NCI-H2171 (cell line): Measurements from ENCODE around the gene CAVIN1.
"Not testable (repeated sequence)": the region's sequence is repeated elsewhere in the genome, so short reads cannot be mapped to it uniquely, and the experiment has no call there.

Source experiments
- DNase-seq: peaks from one replicate; lab custom pipeline; 2025; lab: John Stamatoyannopoulos, UW

The CAVIN1 gene

DNA sequence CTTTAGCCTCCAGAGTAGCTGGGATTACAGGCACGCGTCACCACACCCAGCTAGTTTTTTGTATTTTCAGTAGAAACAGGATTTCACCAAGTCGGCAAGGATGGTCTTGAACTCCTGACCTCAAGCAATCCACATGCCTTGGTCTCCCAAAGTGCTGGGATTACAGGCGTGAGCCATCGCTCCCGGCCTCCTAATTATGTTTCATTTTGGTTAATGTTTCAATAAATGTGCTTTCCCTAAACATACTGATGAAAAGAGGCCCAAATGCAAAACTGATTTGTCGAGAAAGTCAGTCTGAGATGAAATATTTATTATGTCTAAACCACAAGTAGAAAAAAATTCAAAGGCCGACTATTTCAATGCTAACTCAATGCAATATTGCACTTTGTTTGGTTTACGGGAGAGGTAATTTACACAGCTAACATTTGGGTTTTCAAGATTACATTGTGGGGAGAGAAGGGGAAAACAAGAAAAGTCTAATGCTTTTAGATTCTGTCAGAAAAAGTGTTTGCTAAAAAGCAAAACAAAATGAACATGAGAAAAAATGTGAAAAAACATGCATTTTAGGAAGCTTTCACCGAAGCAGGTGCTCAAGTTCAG is 44.6 kb downstream of the CAVIN1 start:
- DNase-seq: no peak

DNA sequence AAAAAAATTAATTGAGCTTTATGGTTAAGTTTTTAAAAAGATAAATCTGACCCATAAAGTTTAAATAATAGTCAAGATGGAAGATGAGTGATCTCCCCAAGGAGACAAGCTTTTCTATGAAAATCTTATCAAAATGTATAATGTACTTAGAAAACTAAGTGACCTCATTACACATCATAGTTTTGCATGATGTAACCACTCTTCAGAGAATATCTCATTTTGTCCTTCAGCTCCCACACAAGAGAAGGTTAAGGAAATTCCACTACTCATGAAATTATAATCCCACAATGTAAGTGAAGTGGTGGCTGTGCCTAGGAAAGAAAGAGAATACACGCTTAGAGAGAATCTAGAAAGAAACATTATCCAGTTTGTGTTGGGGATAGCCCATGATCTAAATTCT is 49.2 kb downstream of the CAVIN1 start:
- no peak for DNase-seq

DNA sequence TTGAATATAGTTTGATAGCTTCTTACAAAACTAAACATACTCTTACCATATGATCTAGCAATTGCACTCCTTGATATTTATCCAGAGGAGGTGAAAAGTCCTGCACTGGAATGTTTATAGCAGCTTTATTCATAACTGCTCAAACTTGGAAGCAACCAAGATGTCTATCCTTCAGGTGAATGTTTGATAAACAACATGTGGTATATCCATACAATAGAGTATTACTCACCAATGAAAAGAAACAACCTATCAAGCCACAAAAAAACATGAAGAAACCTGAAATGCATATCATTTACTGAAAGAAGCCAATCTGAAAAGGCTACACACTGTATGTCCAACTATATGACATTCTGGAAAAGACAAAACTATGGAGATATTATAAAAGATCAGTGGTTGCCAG is 50.9 kb downstream of the CAVIN1 start:
- no peak for DNase-seq

DNA sequence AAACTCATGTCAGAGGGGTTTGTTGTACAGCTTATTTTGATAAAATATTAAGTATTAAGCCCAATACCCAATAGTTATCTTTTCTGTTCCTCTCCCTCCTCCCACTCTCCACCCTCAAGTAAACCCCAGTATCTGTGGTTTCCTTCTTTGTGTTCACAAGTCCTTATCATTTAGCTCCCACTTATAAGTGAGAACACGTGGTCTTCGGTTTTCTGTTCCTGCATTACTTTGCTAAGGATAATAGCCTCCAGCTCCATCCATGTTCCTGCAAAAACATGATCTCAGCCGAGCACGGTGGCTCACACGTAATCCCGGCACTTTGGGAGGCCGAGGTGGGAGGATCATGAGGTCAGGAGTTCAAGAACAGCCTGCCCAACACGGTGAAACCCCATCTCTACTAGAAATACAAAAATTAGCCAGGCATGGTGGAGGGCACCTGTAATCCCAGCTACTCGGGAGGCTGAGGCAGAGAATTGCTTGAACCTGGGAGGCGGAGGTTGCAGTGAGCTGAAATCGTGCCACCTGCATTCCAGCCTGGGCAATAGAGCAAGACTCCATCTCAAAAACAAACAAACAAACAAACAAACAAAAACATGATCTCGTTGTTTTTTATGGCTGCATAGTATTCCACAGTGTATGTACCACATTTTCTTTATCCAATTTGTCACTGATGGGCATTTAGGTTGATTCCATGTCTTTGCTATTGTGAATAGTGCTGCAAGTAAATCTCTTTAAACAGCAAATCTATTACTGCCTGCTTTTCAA is 54.1 kb downstream of the CAVIN1 start:
- not testable (repeated sequence) for DNase-seq

DNA sequence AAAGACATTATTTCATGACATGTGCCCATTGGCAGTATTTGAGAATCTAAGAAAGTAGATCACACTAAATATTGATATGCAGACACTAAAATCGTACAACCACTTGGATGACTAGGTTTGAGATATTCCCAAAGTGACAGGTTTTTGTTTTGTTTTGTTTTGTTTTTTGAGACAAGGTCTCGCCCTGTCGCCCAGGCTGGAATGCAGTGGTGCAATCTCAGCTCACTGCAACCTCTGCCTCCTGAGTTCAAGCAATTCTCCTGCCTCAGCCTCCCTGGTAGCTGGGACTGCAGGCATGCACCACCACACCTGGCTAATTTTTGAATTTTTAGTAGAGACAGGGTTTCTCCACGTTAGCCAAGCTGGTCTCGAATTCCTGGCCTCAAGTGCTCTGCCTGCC is 54.7 kb downstream of the CAVIN1 start:
- DNase-seq: not testable (repeated sequence)

DNA sequence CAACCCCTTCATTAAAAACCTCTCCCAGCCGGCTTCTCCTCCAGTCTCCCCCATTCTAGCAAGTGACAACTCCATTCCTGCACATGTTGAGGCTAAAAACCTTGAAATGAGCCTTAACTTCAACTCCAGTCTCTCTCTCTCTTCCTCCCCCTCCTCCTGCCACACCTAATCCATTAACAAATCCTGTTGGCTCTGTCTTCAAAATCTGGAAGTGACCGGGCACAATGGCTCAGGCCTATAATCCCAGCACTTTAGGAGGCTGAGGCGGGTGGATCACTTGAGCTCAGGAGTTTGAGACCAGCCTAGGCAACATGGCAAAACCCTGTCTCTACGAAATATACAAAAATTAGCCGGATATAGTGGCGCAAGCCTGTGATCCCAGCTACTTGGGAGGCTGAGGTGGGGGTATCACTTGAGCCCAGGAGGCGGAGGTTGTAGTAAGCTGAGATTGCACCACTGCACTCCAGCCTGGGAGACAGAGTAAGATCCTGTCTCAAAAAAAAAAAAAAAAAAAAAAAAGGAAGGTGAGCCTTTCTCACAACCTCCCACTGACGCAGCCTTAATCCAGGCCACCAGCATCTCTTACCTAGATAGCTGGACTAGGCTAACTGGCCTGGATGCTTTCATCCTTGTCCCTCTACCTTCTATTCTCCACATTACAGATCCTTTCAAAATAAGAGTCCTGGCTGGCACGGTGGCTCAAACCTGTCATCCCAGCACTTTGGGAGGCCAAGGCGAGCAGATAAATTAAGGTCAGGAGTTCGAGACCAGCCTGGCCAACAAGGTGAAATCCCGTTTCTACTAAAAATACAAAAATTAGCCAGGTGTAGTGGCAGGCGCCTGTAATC is 56.7 kb downstream of the CAVIN1 start:
- DNase-seq: not testable (repeated sequence)

DNA sequence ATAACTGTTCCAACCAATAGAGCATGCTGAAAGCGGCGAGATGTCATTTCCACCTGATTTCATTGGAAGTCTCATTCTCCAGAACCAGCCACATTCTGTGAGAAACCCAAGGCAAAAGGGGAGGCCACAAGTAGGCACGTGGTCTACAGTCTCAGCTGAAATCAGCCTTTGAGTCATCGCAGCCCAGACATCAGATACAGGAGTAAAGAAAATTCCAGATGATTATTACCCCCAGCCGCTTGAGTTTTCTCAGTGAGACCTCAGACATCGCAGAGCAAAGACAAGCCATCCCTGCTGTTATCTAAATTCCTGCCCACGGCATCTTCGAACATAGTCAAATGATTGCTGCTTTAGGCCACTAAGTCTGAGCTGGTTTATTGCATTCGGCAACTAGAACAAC is 57.9 kb downstream of the CAVIN1 start:
- DNase-seq: no peak

DNA sequence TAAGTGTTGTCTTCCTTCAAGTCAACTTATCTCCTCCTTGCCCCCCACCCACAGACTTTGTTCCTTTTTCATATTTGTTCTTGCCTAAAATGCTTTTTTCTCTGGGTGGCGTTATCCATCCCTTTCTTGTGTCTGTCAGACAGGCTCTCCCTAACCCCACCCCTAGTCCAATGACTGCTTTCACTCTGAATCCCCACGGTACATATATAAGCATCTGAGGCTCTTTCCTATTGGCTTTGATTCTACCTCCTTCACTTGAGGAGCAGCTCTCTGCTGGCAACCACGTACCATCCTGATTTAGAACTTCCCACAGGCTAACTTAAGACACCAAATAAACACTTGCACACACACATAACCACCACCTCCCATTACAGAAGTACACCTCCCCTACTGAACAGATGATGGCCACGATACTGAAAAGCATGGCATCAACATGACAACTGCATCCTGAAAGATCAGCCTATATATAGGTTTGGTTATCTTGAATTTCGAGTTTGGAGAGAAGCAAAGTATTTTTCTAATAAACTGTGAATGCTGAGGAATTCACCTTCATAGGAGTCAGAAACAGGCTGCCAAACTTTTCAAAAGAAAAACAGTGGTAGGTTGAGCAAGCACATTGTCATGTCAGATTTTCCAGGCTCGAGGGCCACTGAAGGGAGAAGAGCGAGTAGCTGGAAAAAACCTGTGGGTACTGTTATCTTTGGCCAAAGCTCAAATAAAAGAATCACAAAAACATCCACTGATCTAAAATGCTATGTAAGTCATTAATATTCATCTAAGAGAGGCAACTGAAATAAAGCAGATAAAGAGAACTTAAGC is 59.1 kb downstream of the CAVIN1 start:
- no peak for DNase-seq

DNA sequence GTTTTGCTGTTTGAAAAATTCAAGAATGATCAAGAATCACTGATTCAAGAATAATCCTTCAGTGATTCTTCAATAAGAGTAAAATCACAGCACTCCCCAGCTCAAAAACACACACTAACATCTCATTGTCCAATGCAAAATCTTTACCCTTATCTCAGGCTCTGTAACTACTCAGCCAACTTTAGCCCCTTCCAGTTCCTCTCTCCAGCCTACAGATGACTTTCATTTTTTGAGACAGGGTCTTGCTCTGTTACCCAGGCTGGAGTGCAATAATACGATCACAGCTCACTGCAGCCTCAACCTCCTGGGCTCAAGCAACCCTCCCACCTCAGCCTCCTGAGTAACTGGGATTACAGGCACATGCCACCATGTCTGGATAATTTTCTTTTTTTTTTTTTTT is 59.8 kb downstream of the CAVIN1 start:
- no peak for DNase-seq

DNA sequence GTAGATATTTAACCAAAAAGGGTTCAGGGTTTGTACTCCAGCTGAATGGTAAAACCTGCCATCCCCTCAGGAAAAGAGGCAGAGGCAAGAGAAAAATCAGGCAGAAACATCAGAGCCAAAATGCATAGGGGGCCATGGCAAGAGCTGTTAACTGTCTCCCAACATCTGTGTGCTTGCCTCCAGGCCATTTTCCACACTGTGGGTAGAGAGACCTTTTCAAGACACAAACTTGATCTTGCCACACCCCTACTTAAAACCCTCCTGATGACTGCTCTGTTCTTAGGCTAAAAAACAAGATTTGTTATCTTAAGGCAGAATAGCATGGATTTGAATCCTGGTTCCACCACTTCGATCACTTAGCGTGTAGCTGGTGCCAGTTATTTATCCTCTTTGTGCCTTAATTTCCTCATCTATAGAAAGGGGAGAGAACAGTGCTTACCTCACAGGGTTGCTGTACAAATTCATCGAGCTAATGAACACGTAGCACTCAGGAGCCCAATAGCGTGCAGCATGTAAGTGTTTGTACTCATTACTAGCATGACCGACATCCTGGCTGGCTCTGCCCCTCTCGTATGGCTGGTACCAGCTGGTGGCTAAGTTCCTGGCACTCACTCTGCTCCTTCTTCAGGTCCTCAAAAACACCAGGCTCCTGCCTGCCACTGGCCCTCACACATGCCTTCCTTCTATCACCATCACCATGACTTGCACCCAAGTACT is 60.7 kb downstream of the CAVIN1 start:
- no peak for DNase-seq

DNA sequence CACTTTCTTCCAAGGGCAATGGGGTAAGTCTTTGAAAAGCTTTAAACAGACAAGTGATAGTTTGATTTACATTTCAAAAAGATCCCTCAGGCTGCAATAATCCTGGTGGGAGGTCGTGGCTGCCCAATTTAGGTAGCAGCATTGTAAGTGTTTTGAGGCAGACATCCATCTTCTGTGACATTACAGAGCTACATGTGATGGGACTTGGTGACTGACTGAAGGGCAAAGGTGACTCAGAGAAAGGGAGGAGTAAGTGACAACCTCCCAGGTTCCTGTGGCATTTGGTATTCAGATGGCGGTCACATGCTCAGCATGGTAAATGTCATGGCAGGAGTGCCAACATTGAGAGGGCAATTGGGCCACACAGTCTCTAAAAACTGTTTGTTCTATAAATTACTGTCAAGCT is 61.3 kb downstream of the CAVIN1 start:
- no peak for DNase-seq

DNA sequence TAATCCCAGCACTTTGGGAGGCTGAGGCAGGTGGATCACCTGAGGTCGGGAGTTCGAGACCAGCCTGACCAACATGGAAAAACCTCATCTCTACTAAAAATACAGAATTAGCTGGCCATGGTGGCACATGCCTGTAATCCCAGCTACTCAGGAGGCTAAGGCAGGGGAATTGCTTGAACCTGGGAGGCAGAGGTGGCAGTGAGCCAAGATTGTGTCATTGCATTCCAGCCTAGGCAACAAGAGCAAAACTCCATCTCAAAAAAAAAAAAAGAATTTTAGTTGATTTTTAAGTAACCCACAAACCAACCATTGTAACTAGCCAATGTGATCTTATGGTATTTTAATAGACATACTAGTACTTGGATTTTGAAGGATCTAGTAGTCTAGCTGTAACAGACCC is 62.7 kb downstream of the CAVIN1 start:
- not testable (repeated sequence) for DNase-seq

DNA sequence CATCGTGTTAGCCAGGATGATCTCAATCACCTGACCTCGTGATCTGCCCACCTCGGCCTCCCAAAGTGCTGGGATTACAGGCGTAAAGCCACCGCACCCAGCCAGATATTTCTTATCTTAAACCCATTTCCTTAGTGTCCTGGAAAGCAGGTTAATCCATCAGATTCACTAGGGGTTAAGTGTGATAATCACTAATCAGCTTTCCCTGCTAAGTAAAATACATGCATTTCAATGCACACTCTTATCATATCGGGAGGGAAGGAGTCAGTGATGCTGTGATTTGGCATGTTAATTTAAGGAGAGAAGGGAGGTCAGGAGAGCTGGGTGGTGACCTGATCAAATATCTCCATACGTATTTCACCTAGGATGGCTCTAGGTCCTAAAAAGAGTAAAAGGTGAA is 63.9 kb downstream of the CAVIN1 start:
- DNase-seq: no peak

DNA sequence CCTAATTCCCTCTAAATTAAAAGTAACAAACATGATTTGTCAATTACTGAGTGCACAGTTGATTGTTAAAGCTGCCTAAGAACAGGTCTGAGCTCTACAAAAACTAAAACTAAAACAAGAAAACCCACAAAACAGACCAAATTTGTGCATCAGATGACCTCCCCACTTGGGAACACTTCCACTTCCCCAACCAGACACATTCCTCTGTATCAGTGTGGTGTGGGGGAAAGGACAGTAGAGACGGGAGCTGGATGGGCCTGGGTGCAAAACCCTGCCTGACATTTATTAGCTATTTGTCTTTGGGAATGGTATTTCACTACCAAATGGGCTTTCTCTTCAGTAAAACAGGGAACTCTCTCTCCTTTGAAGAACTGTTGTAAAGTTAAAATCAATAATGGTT is 64.6 kb downstream of the CAVIN1 start:
- no peak for DNase-seq

DNA sequence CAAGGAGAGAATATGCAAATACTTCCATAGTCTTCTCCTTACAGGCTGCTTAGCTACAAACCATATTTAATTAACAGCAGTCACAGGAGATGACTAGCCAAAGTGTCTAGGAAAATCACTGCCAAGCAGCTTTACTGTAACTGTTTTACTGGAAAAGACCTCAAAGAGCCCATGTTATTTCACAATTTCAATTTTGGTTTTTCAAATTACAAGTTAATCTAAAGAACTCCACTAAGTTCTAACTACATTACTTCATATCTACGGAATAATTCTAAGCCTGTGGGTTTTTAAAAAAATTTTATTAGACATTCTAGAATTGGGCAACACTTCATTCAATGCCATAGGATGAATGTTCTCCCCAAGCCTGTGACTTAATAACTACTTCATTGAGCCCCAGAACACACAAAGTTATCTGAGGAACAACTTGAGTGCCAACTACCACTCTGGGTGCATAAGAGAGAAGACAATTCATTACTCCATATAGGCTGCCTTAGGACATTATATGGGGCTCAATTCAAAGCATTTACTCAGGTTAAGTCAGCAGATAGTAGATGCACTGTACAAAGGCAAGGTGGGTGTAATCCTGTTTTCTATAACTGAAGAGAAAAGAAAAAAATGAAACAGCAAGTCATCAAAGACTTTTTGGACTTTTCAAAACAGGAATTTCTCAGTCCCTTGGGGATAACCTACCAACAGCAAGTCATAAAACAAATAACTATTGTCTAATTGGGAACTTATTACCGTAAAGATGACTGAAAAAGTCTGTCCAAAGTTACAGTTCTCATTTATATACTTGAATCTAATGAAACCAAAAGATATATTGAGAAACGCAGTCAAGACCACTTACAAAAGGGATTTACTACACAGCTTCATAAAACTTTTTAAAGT is 67.9 kb downstream of the CAVIN1 start:
- no peak for DNase-seq
